Measurements from ENCODE around the gene NINJ2. TPM values are rescaled to one million over a fixed set of nuclear protein-coding genes. Genes with fewer than 3 reads are reported as not detected.

The NINJ2 gene
- total RNA-seq, 1 donor from 2014 or later: 0.69 TPM

GRCh38 chr12:608413-608812 is 54.8 kb downstream of the NINJ2 start:
- H3K4me1 Mint-ChIP-seq: no peaks in the 10 kb centered on the region
- no peak overlapping the region for H3K4me3 Mint-ChIP-seq
- no peak for TF ChIP-seq CTCF (IDR thresholded peaks at IDR 0.05; ENCODE audit: unreplicated experiment)
- H3K36me3 Mint-ChIP-seq: no peaks in the 10 kb centered on the region
- H3K9me3 Mint-ChIP-seq: no peaks in the 10 kb centered on the region
- H3K27me3 Mint-ChIP-seq (ENCODE audit: low read depth): no peaks in the 10 kb centered on the region
- H3K27ac Mint-ChIP-seq: no peak overlapping the region
- DNase-seq (ENCODE audit: low spot score in 2 of 2, unreplicated experiment in 2 of 2): no peak

- Mint-ChIP-seq H3K27ac (no peak overlapping the region), H3K4me1 (no peaks in the 10 kb centered on the region), H3K9me3 (no peaks in the 10 kb centered on the region), H3K4me3 (no peak overlapping the region), H3K27me3 (ENCODE audit: low read depth) (no peaks in the 10 kb centered on the region), H3K36me3 (no peaks in the 10 kb centered on the region)
- no peak for DNase-seq (ENCODE audit: low spot score in 2 of 2, unreplicated experiment in 2 of 2)
- no peak for TF ChIP-seq CTCF (IDR thresholded peaks at IDR 0.05; ENCODE audit: unreplicated experiment)
These were observed 55.7 kb downstream of the NINJ2 start for GRCh38 chr12:607541-608001.

DNA sequence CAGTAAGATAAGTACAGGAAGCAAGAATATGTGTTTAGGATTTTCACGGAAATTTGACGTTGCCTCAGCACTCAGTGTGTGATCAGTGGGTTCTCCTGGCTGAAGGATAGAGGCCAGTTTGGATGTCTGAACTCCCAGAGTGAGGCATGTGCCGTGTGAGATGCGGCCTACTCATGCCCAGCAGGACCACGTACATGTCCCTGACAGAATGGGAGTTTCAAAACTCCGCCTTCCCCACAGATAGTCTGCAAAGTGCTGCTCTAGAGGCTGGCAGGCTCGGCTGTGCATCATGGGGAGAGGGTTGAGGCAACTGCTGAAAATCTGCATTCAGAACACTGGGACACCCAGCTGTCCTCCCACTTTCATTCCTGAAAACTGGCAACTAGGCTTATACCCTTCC is 58.3 kb downstream of the NINJ2 start:
- H3K27ac Mint-ChIP-seq: no peak overlapping the region

GRCh38 chr12:602700-603068 is 60.6 kb downstream of the NINJ2 start:
- peaks cover 1% of the 10 kb centered on the region for H3K4me1 Mint-ChIP-seq
- H3K36me3 Mint-ChIP-seq: no peaks in the 10 kb centered on the region
- H3K9me3 Mint-ChIP-seq: no peaks in the 10 kb centered on the region
- DNase-seq (ENCODE audit: low spot score in 2 of 2, unreplicated experiment in 2 of 2): no peak
- no peak overlapping the region for H3K4me3 Mint-ChIP-seq
- H3K27me3 Mint-ChIP-seq (ENCODE audit: low read depth): no peaks in the 10 kb centered on the region
- TF ChIP-seq CTCF (IDR thresholded peaks at IDR 0.05; ENCODE audit: unreplicated experiment): no peak
- no peak overlapping the region for H3K27ac Mint-ChIP-seq

More for the DNA sequence above, 58.3 kb downstream of the NINJ2 start:
- no peak for DNase-seq (ENCODE audit: low spot score in 2 of 2, unreplicated experiment in 2 of 2)
- Mint-ChIP-seq H3K9me3 (no peaks in the 10 kb centered on the region), H3K36me3 (no peaks in the 10 kb centered on the region), H3K27me3 (ENCODE audit: low read depth) (no peaks in the 10 kb centered on the region), H3K4me1 (peaks cover 1% of the 10 kb centered on the region), H3K4me3 (no peak overlapping the region)
- no peak for TF ChIP-seq CTCF (IDR thresholded peaks at IDR 0.05; ENCODE audit: unreplicated experiment)

DNA sequence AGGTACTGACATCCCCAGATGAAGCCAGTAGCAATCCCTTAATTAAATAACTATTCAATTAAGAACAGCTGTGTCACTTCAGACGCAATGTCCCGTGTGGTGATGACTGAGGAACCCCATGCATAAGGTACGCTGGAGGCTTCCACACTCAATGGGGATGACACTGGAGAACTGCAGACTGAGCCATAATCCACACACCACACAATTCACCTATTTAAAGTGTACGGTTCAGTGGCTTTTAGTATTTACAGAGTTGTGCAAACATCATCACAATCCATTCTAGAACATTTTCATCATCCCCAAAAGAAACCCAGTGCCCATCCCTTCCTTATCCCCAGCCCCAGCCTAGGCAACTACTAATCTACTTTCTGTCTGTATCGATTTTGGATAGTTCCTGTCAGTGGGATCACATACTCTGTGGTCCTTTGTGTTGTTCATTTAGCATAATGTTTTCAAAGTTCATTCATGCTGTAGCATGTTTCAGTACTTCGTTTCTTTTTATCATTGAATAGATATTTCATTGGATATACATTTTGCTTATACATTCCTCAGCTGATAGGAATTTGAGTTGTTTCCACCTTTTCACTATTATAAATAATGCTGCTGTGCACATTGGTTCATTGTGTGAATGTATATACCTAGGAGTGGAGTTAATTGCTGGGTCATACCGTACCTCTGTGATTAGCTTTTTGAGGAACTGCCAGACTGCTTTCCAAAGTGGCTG is 61.1 kb downstream of the NINJ2 start:
- Mint-ChIP-seq H3K9me3 (no peaks in the 10 kb centered on the region), H3K4me1 (peaks cover 1% of the 10 kb centered on the region), H3K27ac (no peak overlapping the region), H3K4me3 (no peak overlapping the region), H3K27me3 (ENCODE audit: low read depth) (no peaks in the 10 kb centered on the region), H3K36me3 (no peaks in the 10 kb centered on the region)
- no peak for DNase-seq (ENCODE audit: low spot score in 2 of 2, unreplicated experiment in 2 of 2)
- TF ChIP-seq CTCF (IDR thresholded peaks at IDR 0.05; ENCODE audit: unreplicated experiment): no peak

Measured in mesothelial cell of epicardium (in vitro differentiated cells).